NCI-H1105 (cell line): ENCODE measurements around the gene TRA2A.
"Not testable (repeated sequence)": the region's sequence is repeated elsewhere in the genome, so short reads cannot be mapped to it uniquely, and the experiment has no call there.

Experiments
- DNase-seq: peaks from one replicate; lab custom pipeline; 2025; lab: John Stamatoyannopoulos, UW

TRA2A gene

GRCh38 chr7:23531794-23532489 lies at the start of gene TRA2A:
Gene TRA2A (minus strand): TSS chr7:23531981. CDS start chr7:23531824, 157 bp downstream.
- DNase-seq = peak; percentile 92

- DNase-seq = peak; percentile 50
These were observed 38.9 kb upstream of the TRA2A start for GRCh38 chr7:23570592-23571200.

DNA sequence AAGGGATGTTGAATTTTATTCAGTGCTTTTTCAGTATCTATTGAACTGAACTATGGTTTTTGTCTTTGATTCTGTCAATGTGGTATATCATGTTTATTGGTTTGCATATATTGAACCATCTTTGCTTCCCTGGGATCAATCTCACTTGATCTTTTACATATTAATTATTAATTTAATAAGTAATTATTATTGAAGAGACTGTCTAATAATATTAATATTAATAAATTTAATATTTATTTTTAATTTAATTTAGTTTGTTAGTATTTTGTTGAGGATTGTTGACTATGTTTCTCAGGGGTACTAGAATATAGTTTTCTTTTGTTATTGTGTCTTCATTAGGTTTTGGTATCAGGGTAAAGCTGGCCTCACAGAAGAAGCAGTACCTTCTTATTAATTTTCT lies 26.5 kb upstream of the TRA2A start:
- no peak for DNase-seq

- no peak for DNase-seq
These were observed 15.9 kb upstream of the TRA2A start for GRCh38 chr7:23547662-23548061.

GRCh38 chr7:23546897-23547572 lies 15.3 kb upstream of the TRA2A start:
- DNase-seq = peak; percentile 87

DNA sequence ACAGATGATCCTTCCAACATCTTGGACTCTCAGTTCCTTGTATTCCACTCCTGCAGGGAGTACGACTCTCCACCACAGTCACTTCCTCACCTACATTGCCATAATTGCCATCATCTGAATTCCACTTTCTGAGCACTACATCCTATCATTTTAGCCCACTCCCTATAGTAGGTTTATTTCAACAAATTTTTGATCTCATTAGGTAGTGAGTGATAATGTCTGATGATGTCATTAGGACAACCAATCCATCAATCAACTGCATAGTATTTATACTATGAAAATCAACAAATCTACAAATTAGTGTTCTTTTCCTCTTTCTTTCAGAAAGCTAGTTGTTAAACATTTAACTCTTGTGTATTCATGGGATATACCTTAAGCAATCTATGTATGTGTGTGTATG lies 13.7 kb upstream of the TRA2A start:
- DNase-seq = no peak

GRCh38 chr7:23544913-23545354 lies 13.2 kb upstream of the TRA2A start:
- DNase-seq = peak; percentile 65

DNA sequence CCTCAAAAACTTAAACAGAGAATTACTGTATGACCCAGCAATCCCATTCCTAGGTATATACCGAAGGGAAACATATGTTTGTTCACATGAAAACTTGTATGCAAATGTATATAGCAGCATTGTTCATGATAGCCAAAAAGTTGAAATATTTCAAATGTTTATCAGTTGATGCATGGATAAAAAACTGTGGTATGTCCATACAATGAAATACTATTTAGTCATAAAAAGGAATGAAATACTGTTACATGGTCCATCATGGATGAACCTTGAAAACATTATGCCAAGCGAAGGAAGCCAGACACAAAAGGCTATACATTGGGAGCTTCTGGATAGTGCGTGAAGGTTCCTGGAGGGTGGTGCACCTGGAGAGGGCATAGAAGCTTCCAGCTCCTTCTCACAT lies 11.0 kb upstream of the TRA2A start:
- no peak for DNase-seq

DNA sequence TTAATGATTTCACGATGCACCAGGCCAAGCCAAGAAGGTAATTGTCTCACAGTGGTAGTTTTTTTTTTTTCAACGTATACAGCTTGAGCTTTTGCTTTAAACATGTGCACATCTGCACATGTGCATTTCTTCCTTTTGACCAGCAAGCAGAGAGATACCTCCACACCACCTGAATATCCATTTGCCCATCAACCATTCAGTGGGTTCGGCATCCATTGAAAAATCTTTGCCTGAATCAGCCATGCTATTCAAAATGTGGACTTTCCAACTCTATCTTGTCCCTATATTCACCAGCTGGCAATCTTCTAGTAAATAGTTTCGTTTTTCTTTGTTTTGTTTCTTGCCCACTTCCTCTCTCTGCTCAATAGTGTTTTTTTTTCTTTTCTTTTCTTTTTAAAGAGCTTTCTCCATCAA lies 7.7 kb upstream of the TRA2A start:
- DNase-seq = no peak

- DNase-seq = no peak
These were observed 6.5 kb upstream of the TRA2A start for GRCh38 chr7:23538301-23538700.

DNA sequence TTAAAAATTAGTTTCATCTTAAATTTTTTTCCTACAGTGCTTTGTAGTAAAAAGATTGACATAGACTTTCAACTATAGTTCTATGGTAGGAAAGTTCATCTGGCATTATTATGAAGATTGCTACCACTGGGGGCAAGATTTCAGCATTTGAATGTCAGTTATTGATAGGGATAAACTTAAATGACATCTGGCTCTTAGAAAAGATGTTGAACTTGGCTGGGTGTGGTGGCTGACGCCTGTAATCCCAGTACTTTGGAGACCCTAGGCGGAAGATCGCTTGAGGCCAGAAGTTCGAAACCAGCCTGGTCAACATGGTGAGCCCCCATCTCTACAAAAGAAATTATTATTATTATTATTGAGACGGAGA lies 1.4 kb upstream of the TRA2A start:
- DNase-seq = no peak

GRCh38 chr7:23532490-23533237 lies 883 bp upstream of the TRA2A start:
- DNase-seq = no peak

- peak; percentile 59 for DNase-seq
These were observed 559 bp downstream of the TRA2A start for GRCh38 chr7:23531050-23531793.

GRCh38 chr7:23530405-23530804 lies 1.4 kb downstream of the TRA2A start:
- peak; percentile 16 for DNase-seq

GRCh38 chr7:23529262-23529859 lies 2.4 kb downstream of the TRA2A start:
- no peak for DNase-seq

DNA sequence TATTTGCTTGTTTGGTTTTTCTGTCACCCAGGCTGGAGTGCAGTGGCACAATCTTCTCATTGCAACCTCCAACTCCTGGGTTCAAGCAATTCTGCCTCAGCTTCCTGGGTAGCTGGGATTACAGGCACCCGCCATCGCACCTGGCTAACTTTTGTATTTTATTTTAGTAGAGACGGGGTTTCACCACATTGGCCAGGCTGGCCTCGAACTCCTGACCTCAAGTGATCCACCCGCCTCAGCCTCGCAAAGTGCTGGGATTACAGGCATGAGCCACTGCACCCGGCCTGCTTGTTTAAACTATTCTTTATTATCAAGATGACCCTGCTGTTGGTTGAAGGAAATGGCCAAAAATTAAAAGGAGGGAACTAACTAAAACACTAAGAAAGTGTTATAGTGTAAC lies 6.2 kb downstream of the TRA2A start:
- DNase-seq = not testable (repeated sequence)

GRCh38 chr7:23524473-23524872 lies 7.3 kb downstream of the TRA2A start:
- no peak for DNase-seq

DNA sequence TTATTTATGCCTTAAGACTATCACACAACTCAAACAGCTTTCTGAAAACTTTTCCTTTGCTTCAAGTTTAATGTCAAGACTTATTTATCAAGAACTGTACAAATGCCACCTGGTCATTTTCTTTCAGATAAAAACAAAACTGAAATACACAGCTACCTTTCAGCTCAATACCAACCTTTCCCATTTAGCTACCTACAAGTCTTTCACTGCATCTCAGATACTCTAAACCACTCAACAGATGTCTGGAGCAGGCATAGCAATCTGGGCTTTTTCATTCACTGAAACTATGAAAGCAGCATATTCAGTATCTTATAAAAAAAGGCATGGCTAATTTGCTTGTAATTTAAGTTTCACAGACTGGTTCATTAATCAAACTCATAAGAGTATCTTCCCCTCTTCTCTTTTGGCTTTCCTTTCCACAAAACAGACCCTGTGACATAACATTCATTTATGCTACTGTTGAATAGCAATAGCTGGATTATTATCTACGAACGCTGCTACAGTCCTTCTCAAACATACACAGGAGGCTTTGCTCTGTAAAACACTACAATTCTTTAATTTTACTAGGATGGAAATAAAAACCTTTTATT lies 8.2 kb downstream of the TRA2A start:
- DNase-seq = no peak

GRCh38 chr7:23520582-23520981 lies 11.2 kb downstream of the TRA2A start:
- no peak for DNase-seq

GRCh38 chr7:23514755-23515154 lies 17.0 kb downstream of the TRA2A start:
- DNase-seq = no peak

DNA sequence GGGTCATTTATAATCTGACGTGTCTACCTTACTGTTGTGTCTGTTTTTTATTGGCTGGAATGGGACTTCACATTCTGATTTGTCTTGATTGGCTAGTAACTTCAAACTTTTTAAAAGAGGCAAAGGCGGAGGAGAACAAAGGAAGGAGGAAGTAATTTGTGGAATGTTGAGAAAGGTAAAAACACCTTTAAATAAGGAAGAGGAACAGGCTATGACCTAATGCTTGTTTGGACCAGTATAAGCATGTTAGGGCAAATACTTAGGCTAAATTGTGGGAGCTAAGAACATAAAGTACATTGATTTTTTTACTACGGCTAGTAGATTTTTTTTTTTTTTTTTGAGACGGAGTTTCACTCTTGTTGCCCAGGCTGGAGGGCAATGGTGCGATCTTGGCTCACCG lies 18.0 kb downstream of the TRA2A start:
- DNase-seq = not testable (repeated sequence)
